Measurements from ENCODE around the gene OR4D11.
"Not testable (repeated sequence)": the region's sequence is repeated elsewhere in the genome, so short reads cannot be mapped to it uniquely, and the experiment has no call there.

Gene OR4D11

GRCh38 chr11:59503276-59503675, at the start of gene OR4D11:
Gene OR4D11, plus strand, starts transcription at chr11:59503576. Its CDS starts 0 bp downstream, at chr11:59503576.
- peak; percentile 52 for FAIRE-seq

GRCh38 chr11:59456661-59457060, 46.7 kb upstream of the OR4D11 start, which contains the start of gene OR4D6:
Gene OR4D6, plus strand, starts transcription at chr11:59456961. Its CDS starts 0 bp downstream, at chr11:59456961.
- FAIRE-seq: no peak

GRCh38 chr11:59459916-59460315, 43.5 kb upstream of the OR4D11 start:
- FAIRE-seq: no peak

GRCh38 chr11:59463190-59463641, 40.2 kb upstream of the OR4D11 start:
- FAIRE-seq: no peak

GRCh38 chr11:59473015-59473414, 30.4 kb upstream of the OR4D11 start, which contains the start of gene OR4D10:
Gene OR4D10, plus strand, starts transcription at chr11:59473315. Its CDS starts 4,115 bp downstream, at chr11:59477430.
- no peak for FAIRE-seq

- no peak for FAIRE-seq
Measured at GRCh38 chr11:59475176-59475575, 28.2 kb upstream of the OR4D11 start.

- FAIRE-seq: peak; percentile 47
Measured at GRCh38 chr11:59479906-59480305, 23.5 kb upstream of the OR4D11 start.

- no peak for FAIRE-seq
Measured at GRCh38 chr11:59480359-59480758, 23.0 kb upstream of the OR4D11 start.

- FAIRE-seq: no peak
Measured at GRCh38 chr11:59501931-59502330, 1.4 kb upstream of the OR4D11 start.

GRCh38 chr11:59510941-59511589, 7.7 kb downstream of the OR4D11 start, which contains the start of gene OR4D9:
Gene OR4D9, plus strand, starts transcription at chr11:59511539. Its CDS starts 3,374 bp downstream, at chr11:59514913.
- FAIRE-seq: no peak

GRCh38 chr11:59511675-59512074, 8.3 kb downstream of the OR4D11 start:
- FAIRE-seq: no peak

- not testable (repeated sequence) for FAIRE-seq
Measured at GRCh38 chr11:59520139-59520538, 16.8 kb downstream of the OR4D11 start.

GRCh38 chr11:59520741-59521140, 17.4 kb downstream of the OR4D11 start:
- no peak for FAIRE-seq

- FAIRE-seq: no peak
Measured at GRCh38 chr11:59523541-59523940, 20.2 kb downstream of the OR4D11 start.

- no peak for FAIRE-seq
Measured at GRCh38 chr11:59528711-59529110, 25.3 kb downstream of the OR4D11 start.

GRCh38 chr11:59532620-59533019, 29.2 kb downstream of the OR4D11 start:
- FAIRE-seq: no peak

- no peak for FAIRE-seq
Measured at GRCh38 chr11:59534676-59535075, 31.3 kb downstream of the OR4D11 start.

- FAIRE-seq: no peak
Measured at GRCh38 chr11:59542142-59542810, 38.9 kb downstream of the OR4D11 start.

- not testable (repeated sequence) for FAIRE-seq
Measured at GRCh38 chr11:59543713-59544112, 40.3 kb downstream of the OR4D11 start.

GRCh38 chr11:59544869-59545178, 41.4 kb downstream of the OR4D11 start:
- no peak for FAIRE-seq

GRCh38 chr11:59545179-59546020, 42.0 kb downstream of the OR4D11 start:
- no peak for FAIRE-seq

GRCh38 chr11:59547605-59548308, 44.4 kb downstream of the OR4D11 start:
- not testable (repeated sequence) for FAIRE-seq

- FAIRE-seq: no peak
Measured at GRCh38 chr11:59548309-59548656, 44.9 kb downstream of the OR4D11 start.

All from A204.1 (cell line).